GM12875 (cell line): Measurements from ENCODE around the gene CLTRN.
A peak's percentile ranks its signal among the peaks of the same experiment; 100 is the strongest.

ENCODE experiments used
- H3K4me3 ChIP-seq: one replicate; pipeline ENCODE4 v1.5.1; 2011; ENCODE audit warnings: low read depth, low read length, control low read depth
- CTCF ChIP-seq: IDR thresholded peaks from 2 replicates; pipeline ENCODE4 v1.5.1; 2011; ENCODE audit warnings: low read depth, mild to moderate bottlenecking, control low read depth, inconsistent platforms, low read length, moderate library complexity, borderline replicate concordance; ENCODE audit not compliant: insufficient read depth

CLTRN gene

DNA sequence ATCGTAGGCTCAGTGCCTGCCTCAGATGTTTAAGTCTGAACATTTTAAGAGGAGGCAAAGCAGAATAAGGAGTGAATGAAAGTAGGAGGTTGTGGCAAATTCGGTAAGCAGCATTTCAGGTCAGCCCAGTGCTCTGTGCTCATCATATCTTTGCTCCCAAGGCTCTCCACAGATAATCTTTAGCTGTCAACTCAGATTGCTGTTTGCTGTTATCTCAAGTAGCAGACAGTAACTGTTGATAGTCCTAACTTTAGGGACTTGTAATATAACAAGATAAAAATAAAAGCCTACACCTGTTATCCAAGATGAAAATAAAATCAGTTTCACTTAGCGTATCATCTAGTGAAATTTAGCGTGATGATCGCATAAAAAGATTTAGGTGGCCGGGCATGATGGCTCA, 18.6 kb upstream of the CLTRN start:
- TF ChIP-seq CTCF = no peak
- no peak overlapping the region for H3K4me3 ChIP-seq

DNA sequence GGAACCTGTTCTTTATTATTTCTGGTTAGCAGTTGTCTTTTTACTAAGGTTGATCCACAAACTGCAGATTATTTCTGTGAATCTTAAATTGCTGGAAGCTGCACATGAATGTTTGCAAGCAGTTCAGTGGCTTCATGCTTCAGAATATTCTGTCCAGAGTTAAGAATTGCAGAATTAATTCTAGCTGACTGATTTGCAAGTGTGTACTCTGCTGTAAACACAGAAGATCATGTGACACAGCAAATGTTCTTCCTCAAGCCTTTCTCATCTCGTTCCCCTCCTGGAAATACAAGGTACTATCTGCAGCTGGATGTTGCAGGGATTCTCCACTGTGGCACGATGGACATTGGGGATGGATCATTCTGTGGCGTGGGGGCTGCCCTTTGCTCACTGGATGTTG, 16.8 kb upstream of the CLTRN start:
- no peak for TF ChIP-seq CTCF
- H3K4me3 ChIP-seq = no peak overlapping the region

- H3K4me3 ChIP-seq = no peak overlapping the region
- no peak for TF ChIP-seq CTCF
These were observed 15.8 kb upstream of the CLTRN start for GRCh38 chrX:15680401-15680800.

GRCh38 chrX:15679246-15679645, 14.6 kb upstream of the CLTRN start:
- TF ChIP-seq CTCF = no peak

GRCh38 chrX:15678339-15678738, 13.7 kb upstream of the CLTRN start:
- no peak overlapping the region for H3K4me3 ChIP-seq
- no peak for TF ChIP-seq CTCF

More at GRCh38 chrX:15679246-15679645, 14.6 kb upstream of the CLTRN start:
- no peak overlapping the region for H3K4me3 ChIP-seq

- TF ChIP-seq CTCF = no peak
- H3K4me3 ChIP-seq = no peak overlapping the region
These were observed 12.3 kb upstream of the CLTRN start for GRCh38 chrX:15676886-15677285.

DNA sequence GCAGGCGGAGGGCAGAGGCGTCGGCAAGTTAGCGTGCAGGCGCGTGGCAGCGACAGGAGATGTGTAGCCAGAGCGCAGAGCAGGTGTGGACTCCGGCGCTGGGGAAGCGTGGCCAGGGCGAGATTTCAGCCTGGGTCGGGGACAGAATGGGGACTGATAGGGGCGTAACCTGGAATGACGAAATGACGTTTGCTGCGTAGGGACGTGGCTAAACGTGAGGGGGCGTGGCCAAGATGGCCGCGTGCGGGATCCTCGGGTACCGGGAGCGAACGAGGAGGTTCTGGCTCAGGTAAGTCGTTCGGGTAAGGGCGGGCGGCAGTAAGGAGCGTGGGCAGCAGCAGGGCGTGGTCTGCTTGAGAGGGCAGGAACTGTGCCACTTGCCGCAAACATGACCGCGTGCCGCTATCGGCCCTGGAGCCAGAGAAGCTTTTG, 10.9 kb upstream of the CLTRN start:
- H3K4me3 ChIP-seq = peak overlapping the region; percentile 100
- no peak for TF ChIP-seq CTCF
